Measurements from ENCODE around the gene CDK12. TPM values are rescaled to one million over a fixed set of nuclear protein-coding genes. Genes with fewer than 3 reads are reported as not detected.
A peak's percentile ranks its signal among the peaks of the same experiment; 100 is the strongest.
"Not testable (repeated sequence)": the region's sequence is repeated elsewhere in the genome, so short reads cannot be mapped to it uniquely, and the experiment has no call there.

Gene CDK12
- total RNA-seq, 2 donors from 2014 or later, result 97.4 to 105 TPM

- not testable (repeated sequence) for H3K9me3 ChIP-seq (ENCODE audit: control insufficient read depth, low read length, poor library complexity, severe bottlenecking); ATAC-seq; H3K36me3 Mint-ChIP-seq (ENCODE audit: low read depth); H3K27me3 Mint-ChIP-seq; DNase-seq; H3K27ac Mint-ChIP-seq; H3K4me3 Mint-ChIP-seq
- peaks cover 25% of the 10 kb centered on the region for H3K4me1 Mint-ChIP-seq
Observed at GRCh38 chr17:39468610-39469009, 7.3 kb downstream of the CDK12 start.

- Mint-ChIP-seq H3K4me1 (peaks cover 6% of the 10 kb centered on the region), H3K36me3 (ENCODE audit: low read depth) (peaks cover 7% of the 10 kb centered on the region), H3K27me3 (no peaks in the 10 kb centered on the region), H3K27ac (no peak overlapping the region), H3K4me3 (no peak overlapping the region)
- ATAC-seq (no peak), DNase-seq (no peak)
- no peaks in the 10 kb centered on the region for H3K9me3 ChIP-seq (ENCODE audit: control insufficient read depth, low read length, poor library complexity, severe bottlenecking)
Observed at GRCh38 chr17:39473310-39473709, 12.0 kb downstream of the CDK12 start.

- H3K27ac Mint-ChIP-seq; H3K27me3 Mint-ChIP-seq; DNase-seq; ATAC-seq; H3K36me3 Mint-ChIP-seq (ENCODE audit: low read depth); H3K4me3 Mint-ChIP-seq; H3K9me3 ChIP-seq (ENCODE audit: control insufficient read depth, low read length, poor library complexity, severe bottlenecking); H3K4me1 Mint-ChIP-seq: not testable (repeated sequence)
Observed at GRCh38 chr17:39479631-39480030, 18.3 kb downstream of the CDK12 start.

GRCh38 chr17:39483506-39483905 is 22.2 kb downstream of the CDK12 start:
- no peak overlapping the region for H3K27ac Mint-ChIP-seq
- H3K36me3 Mint-ChIP-seq (ENCODE audit: low read depth), result no peaks in the 10 kb centered on the region
- H3K9me3 ChIP-seq (ENCODE audit: control insufficient read depth, low read length, poor library complexity, severe bottlenecking), result no peaks in the 10 kb centered on the region
- DNase-seq (no peak), ATAC-seq (no peak)
- no peak overlapping the region for H3K4me3 Mint-ChIP-seq
- peaks cover 5% of the 10 kb centered on the region for H3K4me1 Mint-ChIP-seq
- H3K27me3 Mint-ChIP-seq, result no peaks in the 10 kb centered on the region

GRCh38 chr17:39484178-39484577 is 22.9 kb downstream of the CDK12 start:
- H3K27me3 Mint-ChIP-seq, result no peaks in the 10 kb centered on the region
- no peak overlapping the region for H3K27ac Mint-ChIP-seq
- H3K4me1 Mint-ChIP-seq, result peaks cover 5% of the 10 kb centered on the region
- no peaks in the 10 kb centered on the region for H3K36me3 Mint-ChIP-seq (ENCODE audit: low read depth)
- ATAC-seq (no peak), DNase-seq (no peak)
- H3K4me3 Mint-ChIP-seq, result no peak overlapping the region
- H3K9me3 ChIP-seq (ENCODE audit: control insufficient read depth, low read length, poor library complexity, severe bottlenecking), result no peaks in the 10 kb centered on the region

- peaks cover 5% of the 10 kb centered on the region for H3K4me1 Mint-ChIP-seq
- no peak for DNase-seq
- no peak overlapping the region for H3K27ac Mint-ChIP-seq
- H3K36me3 Mint-ChIP-seq (ENCODE audit: low read depth), result peaks cover 2% of the 10 kb centered on the region
- H3K27me3 Mint-ChIP-seq, result no peaks in the 10 kb centered on the region
- ATAC-seq, result no peak
- no peak overlapping the region for H3K4me3 Mint-ChIP-seq
- no peaks in the 10 kb centered on the region for H3K9me3 ChIP-seq (ENCODE audit: control insufficient read depth, low read length, poor library complexity, severe bottlenecking)
Observed at GRCh38 chr17:39485555-39485954, 24.3 kb downstream of the CDK12 start.

- H3K4me1 Mint-ChIP-seq, result peaks cover 5% of the 10 kb centered on the region
- DNase-seq (no peak), ATAC-seq (no peak)
- peaks cover 3% of the 10 kb centered on the region for H3K36me3 Mint-ChIP-seq (ENCODE audit: low read depth)
- no peaks in the 10 kb centered on the region for H3K9me3 ChIP-seq (ENCODE audit: control insufficient read depth, low read length, poor library complexity, severe bottlenecking)
- no peaks in the 10 kb centered on the region for H3K27me3 Mint-ChIP-seq
- H3K27ac Mint-ChIP-seq, result no peak overlapping the region
- no peak overlapping the region for H3K4me3 Mint-ChIP-seq
Observed at GRCh38 chr17:39486242-39486641, 25.0 kb downstream of the CDK12 start.

GRCh38 chr17:39487490-39487889 is 26.2 kb downstream of the CDK12 start:
- not testable (repeated sequence) for ATAC-seq; H3K4me3 Mint-ChIP-seq; DNase-seq; H3K4me1 Mint-ChIP-seq; H3K36me3 Mint-ChIP-seq (ENCODE audit: low read depth); H3K27ac Mint-ChIP-seq; H3K9me3 ChIP-seq (ENCODE audit: control insufficient read depth, low read length, poor library complexity, severe bottlenecking); H3K27me3 Mint-ChIP-seq

GRCh38 chr17:39487946-39488345 is 26.7 kb downstream of the CDK12 start:
- no peaks in the 10 kb centered on the region for H3K9me3 ChIP-seq (ENCODE audit: control insufficient read depth, low read length, poor library complexity, severe bottlenecking)
- H3K27me3 Mint-ChIP-seq, result no peaks in the 10 kb centered on the region
- H3K4me1 Mint-ChIP-seq, result peaks cover 5% of the 10 kb centered on the region
- DNase-seq (no peak), ATAC-seq (no peak)
- no peak overlapping the region for H3K27ac Mint-ChIP-seq
- no peak overlapping the region for H3K4me3 Mint-ChIP-seq
- H3K36me3 Mint-ChIP-seq (ENCODE audit: low read depth), result peaks cover 3% of the 10 kb centered on the region

GRCh38 chr17:39496921-39497320 is 35.6 kb downstream of the CDK12 start:
- not testable (repeated sequence) for DNase-seq; H3K27me3 Mint-ChIP-seq; H3K4me1 Mint-ChIP-seq; H3K4me3 Mint-ChIP-seq; H3K36me3 Mint-ChIP-seq (ENCODE audit: low read depth); H3K27ac Mint-ChIP-seq; ATAC-seq; H3K9me3 ChIP-seq (ENCODE audit: control insufficient read depth, low read length, poor library complexity, severe bottlenecking)

GRCh38 chr17:39507511-39507910 is 46.2 kb downstream of the CDK12 start:
- Mint-ChIP-seq H3K4me1 (peaks cover 10% of the 10 kb centered on the region), H3K27me3 (no peaks in the 10 kb centered on the region), H3K36me3 (ENCODE audit: low read depth) (peaks cover 13% of the 10 kb centered on the region), H3K27ac (no peak overlapping the region), H3K4me3 (no peak overlapping the region)
- H3K9me3 ChIP-seq (ENCODE audit: control insufficient read depth, low read length, poor library complexity, severe bottlenecking), result no peaks in the 10 kb centered on the region
- ATAC-seq (no peak), DNase-seq (no peak)

GRCh38 chr17:39508987-39509386 is 47.7 kb downstream of the CDK12 start:
- no peaks in the 10 kb centered on the region for H3K9me3 ChIP-seq (ENCODE audit: control insufficient read depth, low read length, poor library complexity, severe bottlenecking)
- DNase-seq (no peak), ATAC-seq (no peak)
- Mint-ChIP-seq H3K27me3 (no peaks in the 10 kb centered on the region), H3K36me3 (ENCODE audit: low read depth) (peaks cover 10% of the 10 kb centered on the region), H3K27ac (peak overlapping the region; percentile 32), H3K4me1 (peaks cover 8% of the 10 kb centered on the region), H3K4me3 (no peak overlapping the region)

GRCh38 chr17:39513309-39513708 is 52.0 kb downstream of the CDK12 start:
- DNase-seq (no peak), ATAC-seq (no peak)
- peak overlapping the region; percentile 63 for H3K27ac Mint-ChIP-seq

GRCh38 chr17:39513915-39514314 is 52.6 kb downstream of the CDK12 start:
- no peak overlapping the region for H3K27ac Mint-ChIP-seq
- ATAC-seq, result no peak

More at GRCh38 chr17:39513309-39513708, 52.0 kb downstream of the CDK12 start:
- Mint-ChIP-seq H3K36me3 (ENCODE audit: low read depth) (peaks cover 9% of the 10 kb centered on the region), H3K4me3 (no peak overlapping the region), H3K27me3 (no peaks in the 10 kb centered on the region), H3K4me1 (peaks cover 9% of the 10 kb centered on the region)
- no peaks in the 10 kb centered on the region for H3K9me3 ChIP-seq (ENCODE audit: control insufficient read depth, low read length, poor library complexity, severe bottlenecking)

More at GRCh38 chr17:39513915-39514314, 52.6 kb downstream of the CDK12 start:
- no peaks in the 10 kb centered on the region for H3K9me3 ChIP-seq (ENCODE audit: control insufficient read depth, low read length, poor library complexity, severe bottlenecking)
- DNase-seq, result no peak
- H3K4me3 Mint-ChIP-seq, result no peak overlapping the region
- peaks cover 9% of the 10 kb centered on the region for H3K36me3 Mint-ChIP-seq (ENCODE audit: low read depth)
- H3K27me3 Mint-ChIP-seq, result no peaks in the 10 kb centered on the region
- peaks cover 9% of the 10 kb centered on the region for H3K4me1 Mint-ChIP-seq
